Stimulated activated CD4-positive, alpha-beta T cell treated with anti-CD3 and anti-CD28 coated beads, Interleukin-1b, Interleukin-23, amount 100 ng/mL, for 48 hours (primary cell): ENCODE measurements around the gene RMDN2.

Source experiments
- DNase-seq: peaks from one replicate; pipeline ENCODE4 v3.0.0-alpha.2; 2020

Gene RMDN2

GRCh38 chr2:38057651-38058410 is 132.7 kb downstream of the RMDN2 start:
- no peak for DNase-seq

DNA sequence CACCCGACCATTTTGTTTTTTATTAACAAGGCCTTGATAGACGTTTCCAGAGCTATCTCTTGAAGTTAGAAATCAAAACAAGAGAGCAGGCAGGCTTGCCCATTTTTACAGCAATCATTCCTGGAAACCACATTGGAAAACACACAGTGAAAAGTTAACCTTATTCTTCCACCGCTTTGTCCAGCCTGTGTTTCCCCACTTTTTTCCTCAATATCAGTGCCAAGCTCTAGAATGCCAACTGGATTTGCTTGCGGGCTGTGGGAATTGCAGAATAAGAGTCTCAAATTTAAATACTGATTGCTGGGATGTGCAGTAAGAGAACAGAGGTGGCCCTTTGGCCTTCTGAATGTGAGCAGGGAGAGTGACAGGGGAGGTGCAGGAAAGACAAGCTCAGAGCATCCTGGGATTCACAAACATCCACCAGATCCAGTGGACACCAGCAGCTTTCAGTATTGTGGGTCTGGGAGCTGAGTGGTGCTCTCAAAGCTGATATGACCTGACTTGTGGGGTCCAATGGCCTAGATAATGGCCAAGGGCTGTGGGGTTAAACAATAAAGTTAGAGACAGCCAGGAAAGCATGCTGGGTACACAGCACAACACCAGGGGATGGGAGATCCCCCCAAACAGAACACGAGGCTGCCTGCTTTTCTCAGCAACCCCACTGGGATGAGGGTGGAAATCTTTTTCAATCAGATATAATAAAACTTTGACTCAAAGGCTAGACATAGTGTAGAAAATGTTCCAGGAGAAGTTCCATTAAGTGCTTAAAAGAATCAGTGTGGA is 135.3 kb downstream of the RMDN2 start:
- DNase-seq: no peak

GRCh38 chr2:38064801-38065501 is 139.9 kb downstream of the RMDN2 start:
- DNase-seq: no peak

- DNase-seq: no peak
Measured at GRCh38 chr2:38065502-38066135, 140.5 kb downstream of the RMDN2 start.

DNA sequence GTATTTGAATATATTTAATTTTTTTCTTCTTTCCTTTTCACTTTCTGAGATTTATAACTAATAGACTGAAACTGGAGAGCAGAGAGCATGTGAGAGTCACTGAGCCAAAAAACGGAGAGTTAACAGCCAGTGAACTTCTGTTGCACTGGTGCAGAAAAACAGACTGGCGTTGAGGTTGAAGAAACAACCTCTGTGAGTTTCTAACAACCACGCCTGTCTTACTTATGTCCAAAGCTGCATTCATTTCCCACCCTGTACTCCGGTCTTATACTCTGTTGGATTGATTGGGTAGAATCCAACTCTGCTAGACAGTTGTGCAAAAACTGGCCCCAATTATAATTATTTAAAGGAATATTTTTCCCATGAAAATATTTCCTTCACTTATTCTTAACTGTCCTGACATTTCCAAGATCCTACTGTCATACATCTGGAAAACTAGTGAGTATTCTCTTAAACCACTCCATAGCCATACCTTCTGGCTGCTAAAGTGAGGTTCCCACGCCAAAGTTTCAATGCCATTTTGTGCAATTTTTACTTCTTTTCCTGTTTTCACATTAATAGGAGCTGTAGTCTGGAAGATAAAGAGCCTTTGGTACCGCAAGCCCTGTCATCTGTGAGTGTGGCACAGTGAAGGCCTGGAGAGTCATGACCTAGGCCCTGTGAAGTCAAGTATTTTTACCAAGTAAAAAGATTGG is 141.5 kb downstream of the RMDN2 start:
- DNase-seq: no peak
